Right lung (tissue), 5 donors: ENCODE data around the gene UBE2Z. TPM values are rescaled to one million over a fixed set of nuclear protein-coding genes. Genes with fewer than 3 reads are reported as not detected.

Experiments
- DNase-seq, 2 donors: peaks; one replicate each; pipeline ENCODE4 v3.0.0-alpha.2; 2013
- polyA plus RNA-seq, 5 donors: library from polyadenylated mRNA; unstranded; fragments of 120-200 nt; gene quantifications; one replicate each; pipeline versions ENCODE4 v1.2.1 to v1.2.3, GENCODE V29; 2013; ENCODE audit warnings: inconsistent platforms in 1 of 5, low replicate concordance in 1 of 5; ENCODE audit not compliant: insufficient read length in 5 of 5, insufficient read depth in 1 of 5

UBE2Z gene
- polyA plus RNA-seq, 5 donors = 92.1 to 113 (median 104) TPM

GRCh38 chr17:48951572-48951971 lies 43.4 kb downstream of the UBE2Z start:
- no peak for DNase-seq

GRCh38 chr17:48952904-48953303 lies 44.7 kb downstream of the UBE2Z start:
- DNase-seq = no peak

- DNase-seq = no peak
Observed at GRCh38 chr17:48954300-48954755, 46.1 kb downstream of the UBE2Z start.

GRCh38 chr17:48960834-48961515 lies 52.8 kb downstream of the UBE2Z start:
- DNase-seq = no peak

- no peak for DNase-seq
Observed at GRCh38 chr17:48961516-48962233, 53.5 kb downstream of the UBE2Z start.

GRCh38 chr17:48970224-48970623 lies 62.0 kb downstream of the UBE2Z start:
- DNase-seq = peak in 1 of 2 donors; percentile 18

GRCh38 chr17:48970865-48971687 lies 62.9 kb downstream of the UBE2Z start:
- DNase-seq = no peak

- no peak for DNase-seq
Observed at GRCh38 chr17:48972749-48973097, 64.5 kb downstream of the UBE2Z start.

GRCh38 chr17:48973806-48974205 lies 65.6 kb downstream of the UBE2Z start:
- DNase-seq = no peak

Other genes starting within 250 kb of the UBE2Z start
- not detected for gene PRAC1, start 185.9 kb upstream of the UBE2Z start, polyA plus RNA-seq
- gene PRAC2, start 185.2 kb upstream of the UBE2Z start, polyA plus RNA-seq = not detected
- under 1 TPM in 1 of 5 donors, not detected in 4; 0.10 TPM for gene HOXB13, start 179.7 kb upstream of the UBE2Z start, polyA plus RNA-seq
- gene TTLL6, start 91.2 kb upstream of the UBE2Z start, polyA plus RNA-seq = 1 to 10 TPM in 4 of 5 donors, under 1 TPM in 1; 0.84 to 1.9 (median 1.6) TPM
- gene CALCOCO2, start 77.4 kb upstream of the UBE2Z start, polyA plus RNA-seq = 100 to 1,000 TPM in 4 of 5 donors, 10 to 100 TPM in 1; 86.0 to 124 (median 118) TPM
- gene ATP5MC1, start 15.6 kb upstream of the UBE2Z start, polyA plus RNA-seq = 100 to 1,000 TPM in 1 of 5 donors, 10 to 100 TPM in 4; 78.4 to 114 (median 82.9) TPM
- gene SNF8, start 36.4 kb downstream of the UBE2Z start, polyA plus RNA-seq = 10 to 100 TPM; 74.0 to 94.0 (median 79.7) TPM
- gene GIP, start 60.2 kb downstream of the UBE2Z start, polyA plus RNA-seq = under 1 TPM in 1 of 5 donors, not detected in 4; 0.14 TPM
- 10 to 100 TPM; 21.1 to 28.9 (median 26.1) TPM for gene IGF2BP1, start 89.0 kb downstream of the UBE2Z start, polyA plus RNA-seq
- under 1 TPM; 0.41 to 0.76 (median 0.72) TPM for gene B4GALNT2, start 224.4 kb downstream of the UBE2Z start, polyA plus RNA-seq